IPS-NIHi11 (cell line): ENCODE measurements around the gene MFAP3L.
A peak's percentile ranks its signal among the peaks of the same experiment; 100 is the strongest.
"Not testable (repeated sequence)": the region's sequence is repeated elsewhere in the genome, so short reads cannot be mapped to it uniquely, and the experiment has no call there.

Experiments
- DNase-seq: peaks from one replicate; pipeline ENCODE4 v3.0.0; 2012; ENCODE audit warnings: mixed read lengths, low spot score

Gene MFAP3L

GRCh38 chr4:170026253-170027021 lies at the start of gene MFAP3L:
TSS of gene MFAP3L (minus strand) at chr4:170026395. CDS start at chr4:170005877, 20,518 bp downstream.
- peak; percentile 97 for DNase-seq

- no peak for DNase-seq
Observed at GRCh38 chr4:170071196-170071595, 45.0 kb upstream of the MFAP3L start.

DNA sequence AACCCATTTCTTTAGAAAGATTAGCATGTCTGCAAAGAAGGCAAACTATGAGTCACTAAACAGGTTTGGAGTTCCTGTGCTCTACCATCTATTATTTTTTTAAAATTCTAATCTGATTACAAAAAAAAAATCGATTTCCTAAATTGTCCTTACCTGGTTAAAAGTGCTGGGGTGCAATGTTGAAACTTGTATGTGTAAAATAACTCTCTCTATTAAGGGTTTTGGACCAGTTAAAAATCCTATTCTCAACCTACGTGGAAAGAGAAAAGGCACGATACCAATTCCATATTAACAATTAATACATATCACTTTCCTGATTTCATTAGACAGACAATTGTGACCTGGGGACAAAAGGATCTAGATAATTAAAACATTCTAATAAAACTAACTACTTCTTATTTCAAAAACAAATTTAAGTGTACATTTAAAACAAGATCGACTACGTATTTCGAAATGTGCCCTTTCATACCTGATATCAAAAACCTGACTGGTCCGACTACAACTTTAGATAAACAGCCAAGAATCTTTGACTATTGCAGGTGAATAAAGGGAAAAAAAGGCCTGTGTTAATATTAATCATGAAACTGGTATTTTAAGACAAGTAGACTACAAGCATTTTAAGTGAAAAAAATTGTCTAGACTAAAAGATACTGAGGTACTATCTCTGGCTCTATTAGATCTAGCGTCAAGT lies 42.4 kb upstream of the MFAP3L start:
- DNase-seq, result no peak

DNA sequence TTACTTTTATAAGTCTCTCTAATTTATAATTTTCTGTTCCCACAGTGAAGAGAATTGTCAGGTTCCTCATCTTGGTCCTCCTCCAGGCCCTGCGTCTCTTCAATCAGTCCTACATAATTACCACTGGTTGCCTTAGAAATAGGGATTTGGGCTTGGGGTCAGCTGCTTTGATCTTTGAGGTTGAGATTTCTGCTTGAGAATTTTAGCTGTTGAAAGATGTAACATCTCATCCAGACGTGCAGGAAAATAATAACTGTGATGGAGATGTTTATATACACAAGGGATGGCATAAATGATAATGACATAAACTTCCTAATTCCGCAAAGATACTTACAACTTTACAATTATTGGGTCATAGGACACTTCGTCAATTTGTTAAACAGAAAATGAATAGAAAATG lies 33.2 kb upstream of the MFAP3L start:
- DNase-seq, result no peak

DNA sequence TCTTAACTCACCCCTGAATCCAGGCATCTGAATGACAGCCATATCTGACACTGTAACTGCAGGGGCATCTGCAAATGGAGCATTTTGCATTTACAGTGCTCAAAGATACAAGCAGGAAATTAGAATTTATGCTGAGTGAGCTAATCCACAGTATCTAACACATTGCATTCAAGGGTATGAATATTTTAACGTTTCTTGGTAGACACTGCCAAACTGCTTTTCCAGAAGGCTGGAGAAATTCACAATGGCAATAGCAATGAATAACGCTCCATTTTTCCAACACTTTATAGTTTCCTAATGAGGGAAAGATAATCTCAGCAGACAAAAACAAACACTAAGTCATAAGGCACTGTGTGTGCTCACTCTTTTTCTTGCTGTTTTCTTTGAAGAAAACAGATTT lies 32.6 kb upstream of the MFAP3L start:
- no peak for DNase-seq

- DNase-seq, result no peak
Observed at GRCh38 chr4:170057866-170058265, 31.7 kb upstream of the MFAP3L start.

DNA sequence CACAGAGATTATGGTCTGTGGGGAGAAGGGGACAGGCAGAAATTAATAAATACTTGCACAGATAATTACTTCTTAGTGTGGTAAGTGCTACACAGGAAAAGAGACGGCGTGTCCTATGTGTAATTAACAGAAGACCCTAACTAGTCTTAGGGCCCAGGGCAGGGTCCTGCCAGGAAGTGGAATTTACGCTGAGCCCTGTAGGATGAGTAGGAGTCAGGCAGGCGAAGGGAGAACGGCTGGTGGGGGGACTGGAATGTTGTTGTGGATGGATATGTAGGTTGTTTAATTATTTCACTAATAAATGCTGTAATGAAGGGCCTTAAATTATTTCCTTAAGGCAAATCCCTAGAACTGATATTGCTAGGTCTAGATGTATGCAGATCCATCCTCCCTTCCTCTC lies 26.7 kb upstream of the MFAP3L start:
- DNase-seq, result no peak

GRCh38 chr4:170051402-170051801 lies 25.2 kb upstream of the MFAP3L start:
- no peak for DNase-seq

GRCh38 chr4:170049766-170050165 lies 23.6 kb upstream of the MFAP3L start:
- no peak for DNase-seq

GRCh38 chr4:170047771-170048354 lies 21.7 kb upstream of the MFAP3L start:
- peak; percentile 30 for DNase-seq

- not testable (repeated sequence) for DNase-seq
Observed at GRCh38 chr4:170046156-170046555, 20.0 kb upstream of the MFAP3L start.

- no peak for DNase-seq
Observed at GRCh38 chr4:170040031-170040680, 14.0 kb upstream of the MFAP3L start.

- DNase-seq, result no peak
Observed at GRCh38 chr4:170038769-170039168, 12.6 kb upstream of the MFAP3L start.

DNA sequence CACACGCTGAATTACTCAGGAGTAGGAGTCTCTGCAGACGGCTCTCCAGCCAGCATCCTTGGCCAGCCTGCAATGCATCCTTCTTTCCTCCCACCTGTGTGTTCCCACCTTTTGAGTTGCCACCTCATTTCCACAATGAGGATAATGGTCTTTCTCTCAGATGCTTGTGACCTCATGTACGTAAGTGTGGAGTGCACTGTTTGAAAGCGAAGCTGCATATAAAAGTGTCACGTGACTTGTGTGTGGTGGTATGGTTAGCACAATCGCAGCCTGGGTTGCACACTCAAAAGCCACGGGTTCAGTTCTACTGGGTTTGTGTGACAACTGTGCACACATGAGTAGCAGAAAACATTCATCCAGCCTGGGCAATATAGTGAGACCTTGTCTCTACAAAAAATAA lies 12.0 kb upstream of the MFAP3L start:
- DNase-seq, result no peak

DNA sequence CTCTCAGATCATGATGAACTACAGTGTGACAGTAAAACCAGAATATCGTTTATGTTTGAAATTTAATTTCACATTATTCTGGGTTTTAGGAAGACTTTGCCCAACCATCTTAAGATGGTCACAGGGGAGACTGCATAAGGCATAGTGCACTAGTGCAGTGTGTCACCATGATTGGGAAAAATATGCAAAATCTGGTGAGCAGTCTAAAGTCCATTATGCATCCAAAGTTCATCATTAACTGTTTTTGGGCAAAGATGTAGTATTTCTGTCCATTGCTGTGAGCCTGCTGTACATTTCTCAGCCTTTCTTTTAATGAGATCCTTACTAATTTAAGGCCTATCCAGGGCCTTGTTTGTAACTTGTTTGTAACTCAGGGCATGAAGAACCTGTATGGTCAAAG lies 11.3 kb upstream of the MFAP3L start:
- DNase-seq, result no peak

GRCh38 chr4:170035845-170036244 lies 9.7 kb upstream of the MFAP3L start:
- DNase-seq, result no peak

DNA sequence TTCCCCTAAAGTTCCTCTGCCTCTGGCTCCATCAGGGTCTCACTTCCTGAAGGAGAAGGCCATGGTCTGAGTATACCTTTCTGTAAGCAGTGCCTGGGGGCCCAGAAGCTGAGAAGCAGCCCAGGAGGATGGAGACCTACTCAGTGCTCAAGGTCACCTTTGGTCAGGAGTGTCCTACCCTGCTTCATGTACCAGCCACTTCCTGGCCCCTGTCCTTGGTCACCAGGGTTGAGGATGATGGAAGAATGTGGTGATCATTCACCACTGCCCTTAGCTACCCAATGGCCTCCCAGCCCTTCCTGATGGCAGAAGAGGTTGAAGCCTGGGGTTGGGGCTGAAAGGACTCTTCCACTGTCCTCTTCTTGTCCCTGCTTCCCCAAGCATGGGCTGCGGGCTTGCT lies 9.0 kb upstream of the MFAP3L start:
- no peak for DNase-seq

GRCh38 chr4:170033999-170034398 lies 7.8 kb upstream of the MFAP3L start:
- DNase-seq, result no peak

GRCh38 chr4:170030121-170030520 lies 3.9 kb upstream of the MFAP3L start:
- DNase-seq, result no peak

DNA sequence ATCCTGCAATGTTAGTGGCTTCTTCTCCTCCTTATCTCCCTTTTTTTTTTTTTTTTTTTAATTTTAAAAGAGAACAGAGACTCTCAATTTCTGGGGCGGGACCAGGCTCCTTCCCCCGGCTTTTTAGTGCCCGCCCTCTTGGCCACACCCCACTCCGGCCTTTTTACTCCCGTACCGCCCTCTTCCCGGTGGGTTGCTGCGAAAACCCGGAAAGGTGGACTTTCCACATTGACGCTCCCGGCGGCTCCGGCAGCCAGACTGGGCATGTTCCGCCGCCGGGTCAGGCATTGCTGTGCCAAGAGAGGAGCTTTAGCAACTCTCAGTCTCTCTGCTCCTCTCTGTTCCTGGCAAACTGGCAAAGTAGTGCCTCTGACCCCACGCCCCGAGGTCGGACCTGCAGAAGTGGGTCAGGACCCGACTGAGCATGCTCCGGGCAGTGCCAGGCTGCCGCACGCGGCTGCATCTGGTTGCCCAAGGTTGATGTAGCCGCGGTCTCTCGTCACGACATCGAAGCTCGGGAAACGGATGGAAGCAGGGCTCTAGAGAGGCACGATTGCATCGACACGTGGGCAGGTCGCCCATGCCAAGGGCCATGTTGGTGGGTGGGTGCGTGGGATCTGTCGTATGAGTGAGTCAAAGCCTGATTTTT lies 1.1 kb upstream of the MFAP3L start:
- peak; percentile 91 for DNase-seq

- DNase-seq, result no peak
Observed at GRCh38 chr4:170025523-170026252, 507 bp downstream of the MFAP3L start.

DNA sequence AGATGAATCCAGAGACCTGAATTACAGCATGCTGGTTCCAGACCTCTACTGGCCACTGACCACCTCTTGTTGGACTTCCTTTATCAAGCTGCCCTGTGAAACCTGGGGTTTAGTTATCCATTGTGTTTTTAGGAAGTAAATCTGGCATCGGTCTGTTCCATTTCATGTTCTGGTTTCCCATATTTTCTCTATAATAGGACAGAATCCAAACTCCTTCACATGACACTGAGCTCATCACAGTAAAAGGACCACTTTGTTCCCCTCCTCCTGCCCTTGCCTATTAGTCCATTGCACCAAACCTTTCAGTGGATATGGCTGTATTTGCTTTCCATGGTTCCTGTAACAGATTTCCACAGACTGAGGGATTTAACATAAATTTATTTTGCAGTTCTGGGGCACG lies 4.0 kb downstream of the MFAP3L start:
- DNase-seq, result no peak
